Right kidney (tissue), 1 donor: ENCODE results near the gene NT5DC2.

Experiments
- DNase-seq: peaks from one replicate; pipeline ENCODE4 v3.0.0-alpha.2; 2016

Gene NT5DC2

GRCh38 chr3:52525680-52526561 lies 7.7 kb downstream of the NT5DC2 start:
- DNase-seq: no peak

GRCh38 chr3:52524752-52525679 lies 8.6 kb downstream of the NT5DC2 start:
- DNase-seq: no peak

- DNase-seq: no peak
Measured at GRCh38 chr3:52524258-52524751, 9.4 kb downstream of the NT5DC2 start.

GRCh38 chr3:52523386-52524257 lies 10.0 kb downstream of the NT5DC2 start:
- DNase-seq: no peak

- DNase-seq: no peak
Measured at GRCh38 chr3:52522651-52523251, 10.9 kb downstream of the NT5DC2 start.

- DNase-seq: no peak
Measured at GRCh38 chr3:52521881-52522650, 11.6 kb downstream of the NT5DC2 start.

GRCh38 chr3:52521488-52521824 lies 12.2 kb downstream of the NT5DC2 start:
- no peak for DNase-seq

- DNase-seq: no peak
Measured at GRCh38 chr3:52520716-52521487, 12.8 kb downstream of the NT5DC2 start.

GRCh38 chr3:52520141-52520667 lies 13.5 kb downstream of the NT5DC2 start:
- DNase-seq: no peak

GRCh38 chr3:52519445-52520140 lies 14.1 kb downstream of the NT5DC2 start:
- peak; percentile 21 for DNase-seq

- no peak for DNase-seq
Measured at GRCh38 chr3:52518723-52519444, 14.8 kb downstream of the NT5DC2 start.

- no peak for DNase-seq
Measured at GRCh38 chr3:52517796-52518722, 15.6 kb downstream of the NT5DC2 start.

GRCh38 chr3:52516509-52517195 lies 17.0 kb downstream of the NT5DC2 start:
- DNase-seq: no peak

- no peak for DNase-seq
Measured at GRCh38 chr3:52515192-52515591, 18.5 kb downstream of the NT5DC2 start.

GRCh38 chr3:52514576-52514975 lies 19.1 kb downstream of the NT5DC2 start:
- DNase-seq: no peak

- DNase-seq: no peak
Measured at GRCh38 chr3:52513281-52513680, 20.4 kb downstream of the NT5DC2 start.

GRCh38 chr3:52512727-52513126 lies 20.9 kb downstream of the NT5DC2 start:
- no peak for DNase-seq
